ENCODE measurements around the gene SWI5. TPM values are rescaled to one million over a fixed set of nuclear protein-coding genes. Genes with fewer than 3 reads are reported as not detected.

The SWI5 gene
- total RNA-seq, 1 experiment from 2014 or later: 22.4 TPM

DNA sequence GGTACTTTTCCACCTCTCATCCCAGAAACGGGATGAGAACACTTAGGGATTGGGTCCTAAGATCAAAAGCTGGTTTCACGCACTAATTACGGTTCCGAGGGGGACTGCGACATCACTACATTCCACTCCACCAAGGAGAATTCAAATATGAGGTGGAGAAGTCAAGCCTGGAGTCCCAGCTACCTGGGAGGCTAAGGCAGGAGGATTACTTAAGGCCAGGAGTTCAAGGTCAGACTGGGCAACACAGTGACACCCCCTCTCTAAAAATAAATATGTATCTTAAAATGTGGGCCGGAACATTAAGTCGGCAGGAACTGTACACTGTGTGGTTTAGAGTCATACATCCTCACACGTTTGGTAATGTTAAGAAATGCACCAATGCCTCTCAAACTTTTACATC is 1.8 kb upstream of the SWI5 start (continued):
- TF ChIP-seq, protein P1, sequence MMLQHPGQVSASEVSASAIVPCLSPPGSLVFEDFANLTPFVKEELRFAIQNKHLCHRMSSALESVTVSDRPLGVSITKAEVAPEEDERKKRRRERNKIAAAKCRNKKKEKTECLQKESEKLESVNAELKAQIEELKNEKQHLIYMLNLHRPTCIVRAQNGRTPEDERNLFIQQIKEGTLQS (IDR thresholded peaks at IDR 0.05): no peak
- TF ChIP-seq ZNF274 (IDR thresholded peaks at IDR 0.05; ENCODE audit: low read depth, low read length): no peak

DNA sequence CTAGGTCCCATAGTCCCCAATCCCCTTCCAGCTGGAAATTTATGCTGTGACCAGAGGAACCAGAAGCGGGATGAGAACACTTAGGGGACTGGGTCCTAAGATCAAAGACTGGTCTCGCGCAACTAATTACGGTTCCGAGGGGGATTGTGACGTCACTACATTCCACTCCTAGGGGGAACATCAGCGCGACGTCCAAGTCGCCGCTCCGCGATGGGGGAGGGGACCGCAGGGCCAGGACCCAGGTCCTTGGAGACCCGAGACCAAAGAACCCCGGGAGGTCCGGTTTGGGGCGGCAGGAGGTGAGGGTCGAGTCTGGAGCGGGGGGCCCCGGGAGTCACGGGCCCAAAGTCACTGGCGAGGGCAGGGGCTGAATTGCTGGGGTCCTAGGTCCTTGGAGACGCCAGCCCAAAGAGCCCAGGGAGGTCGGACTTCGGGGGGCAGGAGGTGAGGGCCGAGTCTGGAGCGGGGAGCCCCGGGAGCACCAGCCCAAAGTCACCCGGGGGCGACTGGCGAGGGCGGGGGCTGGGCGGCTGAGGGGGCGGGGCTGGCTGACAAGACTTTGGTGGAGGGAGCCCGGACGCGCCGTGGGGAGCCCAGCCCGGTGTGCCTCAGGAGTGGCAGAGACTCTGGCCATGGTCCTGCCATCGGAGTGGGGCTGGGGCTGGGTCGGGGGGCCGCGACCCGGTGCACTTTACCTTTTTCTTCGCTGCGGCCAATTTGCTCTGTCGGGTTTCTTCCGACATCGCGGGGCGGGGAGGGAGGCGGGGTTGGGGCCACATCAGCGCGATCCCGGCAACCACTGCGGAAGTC is 673 bp upstream of the SWI5 start, which contains the start of gene GOLGA2:
Gene GOLGA2, minus strand, starts transcription at position 810 of the 810 bp plus-strand sequence. Its CDS starts 31 bp downstream, at position 779.
- H3K27me3 ChIP-seq (ENCODE audit: insufficient read depth, low read length): no peaks in the 10 kb centered on the region
- peak within 1 kb of the TSS; percentile 98 for H3K9ac ChIP-seq (ENCODE audit: low read length)
- ChIA-PET RAD21 (ENCODE audit: low non-redundant PET in 1 of 2, low total read pairs in 2 of 2, uncharacterized antibody in 2 of 2, unreplicated experiment in 2 of 2) (interaction anchor here in 1 of 2 experiments (0.9 kb wide), 1 partner anchor 20 kb away, joined by 3 read pairs; no protein-coding TSS in a partner anchor), CTCF (interaction anchor here (0.9 to 1.0 kb wide), 2 partner anchors 10 to 20 kb away, joined by 3 read pairs; no protein-coding TSS in a partner anchor), POLR2A (interaction anchor here (0.5 to 1.1 kb wide), 5 partner anchors 9 to 96 kb away, joined by 3 to 4 read pairs (median 3); partner anchors contain the start of gene URM1)
- H2AFZ ChIP-seq (ENCODE audit: low read depth, low read length, poor library complexity, severe bottlenecking): no peak within 1 kb of the TSS
- no peaks in the 10 kb centered on the region for H4K20me1 ChIP-seq (ENCODE audit: insufficient read depth)
- H3K4me3 ChIP-seq (replicated peaks in 1 of 2; ENCODE audit: low read depth in 1 of 2, low read length in 2 of 2): peak within 1 kb of the TSS; percentile 93 to 99
- intact Hi-C loops (cut with micrococcal nuclease): no loop called here
- BruUV-seq (replicated peaks): no TSS peak
- peak within 1 kb of the TSS; percentile 99 for H3K4me2 ChIP-seq (ENCODE audit: low read length)
- DNase-seq (ENCODE audit: low read depth, low spot score): peak; percentile 24
- peak; percentile 67 for ATAC-seq
- no peaks in the 10 kb centered on the region for H3K9me2 ChIP-seq (ENCODE audit: insufficient read depth)
- peak within 1 kb of the TSS; percentile 92 for H3K27ac ChIP-seq (ENCODE audit: low read depth, low read length)
- peaks cover 23% of the 10 kb centered on the region for H3K79me2 ChIP-seq (ENCODE audit: insufficient read depth, low read length)
- peaks cover 7 to 8% of the 10 kb centered on the region in 2 experiments; a peak in 2 of 4 replicates for H3K36me3 ChIP-seq (ENCODE audit: control insufficient read depth in 1 of 2, insufficient read depth in 2 of 2, low read length in 2 of 2)
- peaks cover 22 to 38% of the 10 kb centered on the region in 2 experiments for H3K4me1 ChIP-seq (ENCODE audit: control insufficient read depth in 1 of 2, insufficient read depth in 2 of 2, low read length in 2 of 2)
- H3K9me3 ChIP-seq (ENCODE audit: control insufficient read depth in 1 of 2, insufficient read depth in 1 of 2, low read depth in 1 of 2, low read length in 2 of 2): no peaks in the 10 kb centered on the region
- no peak for TF ChIP-seq EGR1 (IDR thresholded peaks at IDR 0.05; ENCODE audit: low read depth)
- peak; percentile 69 for TF ChIP-seq TCF7L2 (IDR thresholded peaks at IDR 0.05; ENCODE audit: borderline replicate concordance, extremely low read depth, insufficient read depth, insufficient read length)
- peak; percentile 58; the same call in 1 of the 2 replicates for TF ChIP-seq POLR2AphosphoS5 (IDR thresholded peaks at IDR 0.05; ENCODE audit: low read depth, low read length)
- TF ChIP-seq, protein P2, sequence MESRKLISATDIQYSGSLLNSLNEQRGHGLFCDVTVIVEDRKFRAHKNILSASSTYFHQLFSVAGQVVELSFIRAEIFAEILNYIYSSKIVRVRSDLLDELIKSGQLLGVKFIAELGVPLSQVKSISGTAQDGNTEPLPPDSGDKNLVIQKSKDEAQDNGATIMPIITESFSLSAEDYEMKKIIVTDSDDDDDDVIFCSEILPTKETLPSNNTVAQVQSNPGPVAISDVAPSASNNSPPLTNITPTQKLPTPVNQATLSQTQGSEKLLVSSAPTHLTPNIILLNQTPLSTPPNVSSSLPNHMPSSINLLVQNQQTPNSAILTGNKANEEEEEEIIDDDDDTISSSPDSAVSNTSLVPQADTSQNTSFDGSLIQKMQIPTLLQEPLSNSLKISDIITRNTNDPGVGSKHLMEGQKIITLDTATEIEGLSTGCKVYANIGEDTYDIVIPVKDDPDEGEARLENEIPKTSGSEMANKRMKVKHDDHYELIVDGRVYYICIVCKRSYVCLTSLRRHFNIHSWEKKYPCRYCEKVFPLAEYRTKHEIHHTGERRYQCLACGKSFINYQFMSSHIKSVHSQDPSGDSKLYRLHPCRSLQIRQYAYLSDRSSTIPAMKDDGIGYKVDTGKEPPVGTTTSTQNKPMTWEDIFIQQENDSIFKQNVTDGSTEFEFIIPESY (IDR thresholded peaks at IDR 0.05; ENCODE audit: extremely low read depth, insufficient replicate concordance, low read length): no peak
- no peak for TF ChIP-seq CEBPB (IDR thresholded peaks at IDR 0.05; ENCODE audit: low read depth)
- no peak for TF ChIP-seq SIN3A (IDR thresholded peaks at IDR 0.05; ENCODE audit: low read depth)

All from HCT116 (cell line).